Stimulated activated CD8-positive, alpha-beta memory T cell treated with anti-CD3 and anti-CD28 coated beads, Interleukin-15, amount 100 ng/mL, for 1 hour (primary cell): ENCODE data around the gene TCTN1.
"Not testable (repeated sequence)": the region's sequence is repeated elsewhere in the genome, so short reads cannot be mapped to it uniquely, and the experiment has no call there.

ENCODE experiments used
- DNase-seq: peaks from one replicate; pipeline ENCODE4 v3.0.0-alpha.2; 2020; ENCODE audit warnings: low read depth

Gene TCTN1

GRCh38 chr12:110638796-110639195 is 24.9 kb downstream of the TCTN1 start:
- no peak for DNase-seq

DNA sequence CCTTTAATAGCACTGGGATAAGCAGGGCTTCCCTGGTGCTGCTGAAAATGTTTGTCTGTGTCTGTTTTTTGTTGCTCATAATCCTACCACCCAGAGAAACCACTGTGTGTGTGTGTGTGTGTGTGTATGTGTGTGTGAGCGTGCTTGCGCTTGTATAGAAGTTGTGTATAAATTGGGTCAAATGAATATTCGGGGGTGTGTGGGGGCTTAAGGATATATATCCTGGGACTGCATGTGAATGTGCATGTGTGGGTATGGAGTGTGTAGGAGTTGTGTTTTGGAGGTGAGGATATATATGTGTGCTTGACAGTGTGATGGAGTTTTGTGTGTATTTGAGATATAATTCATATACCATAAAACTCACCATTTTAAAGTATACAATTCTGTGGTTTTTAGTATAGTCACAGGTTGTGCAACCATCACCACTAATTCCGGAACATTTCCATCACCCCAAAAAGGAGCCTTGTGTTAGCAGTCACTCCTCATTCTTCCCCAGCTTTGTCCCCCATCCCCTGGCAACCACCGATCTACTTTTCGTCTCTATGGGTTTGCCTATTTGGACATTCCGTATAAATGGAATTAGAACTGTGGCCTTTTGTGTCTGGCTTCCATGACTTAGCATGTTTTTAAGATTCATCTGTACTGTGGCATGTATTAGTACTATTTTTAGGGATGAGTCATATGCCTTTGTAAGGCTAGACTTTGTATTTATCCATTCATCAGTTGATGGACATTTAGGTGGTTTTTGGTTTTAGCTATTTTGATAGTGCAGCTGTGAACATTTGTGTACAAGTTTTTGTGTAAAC is 25.6 kb downstream of the TCTN1 start:
- no peak for DNase-seq

DNA sequence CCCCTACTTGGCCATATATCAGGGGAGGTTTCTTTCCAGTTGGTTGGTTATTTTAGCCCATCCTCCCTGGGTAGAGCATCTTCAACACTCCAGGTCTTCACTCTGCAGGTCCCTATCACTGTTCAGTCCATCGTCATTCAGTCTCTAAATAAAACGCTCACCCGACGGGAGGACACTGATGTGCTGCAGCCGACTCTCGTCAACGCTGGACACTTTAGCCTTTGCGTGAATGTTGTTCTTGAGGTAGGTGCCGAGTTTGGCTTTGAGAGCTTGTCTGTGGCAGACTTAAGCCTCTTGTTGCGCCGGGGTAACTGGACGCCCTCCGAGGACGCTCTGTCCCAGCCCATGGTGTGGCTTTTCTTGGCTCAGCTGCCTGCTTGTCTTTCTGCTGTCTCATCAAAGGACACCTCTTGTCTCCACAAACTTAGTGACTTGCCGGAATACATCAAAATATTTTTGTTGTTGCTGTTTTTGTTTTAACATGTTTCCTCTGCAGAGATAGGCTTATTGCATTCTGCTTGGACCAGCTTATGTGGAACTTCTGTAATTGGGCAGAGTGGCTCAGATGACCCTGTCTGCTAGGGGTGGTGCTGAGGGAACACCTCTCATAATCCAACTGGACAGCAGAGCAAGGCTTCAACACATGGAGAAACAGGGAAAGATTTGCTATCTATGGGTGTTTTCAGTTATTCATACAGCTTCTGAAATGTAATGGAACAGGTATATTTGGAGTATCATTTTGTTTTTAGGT is 26.5 kb downstream of the TCTN1 start:
- no peak for DNase-seq

- DNase-seq, result no peak
Measured at GRCh38 chr12:110641521-110641920, 27.6 kb downstream of the TCTN1 start.

DNA sequence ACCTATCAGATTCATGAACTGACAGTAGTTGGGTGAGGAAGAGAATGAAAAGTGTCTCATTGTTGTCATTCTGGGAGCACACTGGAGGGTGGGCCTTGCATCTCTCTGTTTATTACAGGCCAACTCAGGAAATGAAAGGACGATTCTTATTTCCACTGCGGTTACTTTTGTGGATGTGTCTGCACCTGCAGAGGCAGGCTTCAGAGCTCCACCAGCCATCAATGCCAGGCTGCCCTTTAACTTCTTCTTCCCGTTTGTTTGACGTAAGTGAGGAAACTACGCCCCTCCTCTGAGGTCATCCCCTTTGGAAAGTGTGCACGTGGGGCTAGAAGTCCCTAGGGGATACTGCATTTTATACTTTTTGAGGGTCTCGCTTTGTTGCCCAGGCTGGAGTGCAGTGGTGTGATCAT is 33.7 kb downstream of the TCTN1 start:
- no peak for DNase-seq

DNA sequence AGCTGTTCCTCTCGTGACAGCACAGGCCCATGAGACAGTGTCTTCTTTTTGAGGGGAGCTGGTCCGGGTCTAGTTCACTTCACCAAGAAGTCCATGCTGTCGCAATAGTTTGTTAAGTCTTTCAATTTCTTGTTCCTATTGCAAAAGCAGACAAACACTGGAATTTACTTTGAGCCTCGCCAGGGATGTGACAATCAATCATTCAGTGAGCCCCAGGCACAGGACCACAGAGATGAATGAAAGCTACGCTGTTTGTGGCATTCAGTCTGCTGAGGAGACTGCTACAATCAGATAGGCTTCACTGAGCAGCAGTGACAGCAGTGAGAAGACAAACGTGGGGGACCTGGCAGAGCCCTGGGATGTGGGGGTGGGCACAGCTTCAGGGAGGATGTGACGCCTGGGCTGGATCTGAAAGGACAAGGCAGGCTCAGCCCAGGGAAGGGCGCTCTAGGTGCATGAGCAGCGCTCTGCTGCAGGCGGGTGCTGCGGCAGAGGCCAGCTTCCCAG is 35.5 kb downstream of the TCTN1 start:
- no peak for DNase-seq

- DNase-seq, result not testable (repeated sequence)
Measured at GRCh38 chr12:110654238-110654637, 40.3 kb downstream of the TCTN1 start.

GRCh38 chr12:110656071-110656655 is 42.2 kb downstream of the TCTN1 start:
- DNase-seq, result no peak

- no peak for DNase-seq
Measured at GRCh38 chr12:110657747-110658146, 43.8 kb downstream of the TCTN1 start.

DNA sequence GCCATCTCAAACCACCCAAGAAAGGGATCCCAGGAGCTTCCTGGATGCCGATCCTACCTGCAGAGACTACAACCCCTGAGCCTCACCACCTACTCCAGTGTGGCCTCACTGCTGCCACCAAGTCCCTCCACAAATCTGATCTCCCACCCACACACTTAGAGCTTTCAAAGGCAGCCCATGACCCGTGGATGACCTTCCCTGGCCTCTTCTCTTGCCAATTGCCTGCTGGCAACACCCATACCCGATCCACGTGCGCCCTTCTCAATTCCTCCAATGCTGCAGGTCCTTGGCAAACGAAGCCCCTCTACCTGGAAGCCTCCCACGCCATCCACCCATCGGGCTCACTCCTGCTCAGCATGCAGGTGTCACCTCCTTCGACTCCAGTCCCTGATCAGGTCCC is 44.3 kb downstream of the TCTN1 start:
- DNase-seq, result no peak

GRCh38 chr12:110658878-110659277 is 44.9 kb downstream of the TCTN1 start:
- no peak for DNase-seq

DNA sequence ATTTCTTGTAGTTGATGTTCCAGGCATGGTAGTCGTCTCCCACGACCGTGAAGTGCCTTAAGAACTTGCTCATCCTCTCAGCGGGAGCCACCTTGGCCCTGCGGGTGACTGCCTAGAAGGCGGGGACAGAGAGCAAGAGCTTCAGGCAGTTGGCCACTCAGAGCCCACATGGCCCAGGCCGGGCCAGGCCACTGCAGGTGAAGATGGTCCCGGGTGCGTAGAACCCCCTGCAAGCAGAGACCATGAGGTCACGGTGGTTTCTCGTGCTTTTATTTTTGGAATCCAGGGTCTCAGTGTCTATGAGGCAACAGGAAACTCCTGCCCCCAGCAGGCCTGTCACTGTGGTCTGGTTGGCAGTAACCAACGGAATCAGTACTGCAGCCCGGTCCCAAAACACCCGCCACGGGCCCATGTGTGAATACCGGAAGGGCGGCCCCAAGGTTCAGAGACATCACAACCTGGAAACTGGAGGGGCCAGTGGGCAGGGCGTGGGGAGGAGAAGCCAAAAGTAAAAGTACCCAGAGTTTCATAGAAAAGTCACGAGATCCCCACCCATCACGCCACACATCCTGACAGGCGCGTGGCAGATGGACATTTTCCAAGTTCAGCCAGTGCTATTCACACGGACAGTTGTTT is 47.5 kb downstream of the TCTN1 start:
- peak; percentile 21 for DNase-seq

DNA sequence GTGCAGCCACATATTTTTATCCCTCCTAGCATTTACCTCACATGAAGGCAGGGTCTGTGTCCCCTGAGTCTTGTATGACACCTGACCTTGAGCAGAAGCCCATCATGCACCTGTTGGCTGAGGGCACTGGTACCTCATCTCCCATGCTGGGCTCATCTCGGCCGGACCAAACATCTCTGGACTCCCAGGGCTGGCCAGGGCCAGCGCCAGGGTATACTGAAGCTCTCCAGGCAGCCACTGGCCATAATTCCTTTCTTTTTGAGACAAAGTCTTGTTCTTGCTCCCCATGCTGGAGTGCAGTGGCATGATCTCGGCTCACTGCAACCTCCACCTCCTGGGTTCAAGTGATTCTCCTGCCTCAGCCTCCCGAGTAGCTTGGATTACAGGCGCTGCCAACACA is 53.0 kb downstream of the TCTN1 start:
- no peak for DNase-seq

GRCh38 chr12:110667671-110668070 is 53.7 kb downstream of the TCTN1 start:
- DNase-seq, result no peak

DNA sequence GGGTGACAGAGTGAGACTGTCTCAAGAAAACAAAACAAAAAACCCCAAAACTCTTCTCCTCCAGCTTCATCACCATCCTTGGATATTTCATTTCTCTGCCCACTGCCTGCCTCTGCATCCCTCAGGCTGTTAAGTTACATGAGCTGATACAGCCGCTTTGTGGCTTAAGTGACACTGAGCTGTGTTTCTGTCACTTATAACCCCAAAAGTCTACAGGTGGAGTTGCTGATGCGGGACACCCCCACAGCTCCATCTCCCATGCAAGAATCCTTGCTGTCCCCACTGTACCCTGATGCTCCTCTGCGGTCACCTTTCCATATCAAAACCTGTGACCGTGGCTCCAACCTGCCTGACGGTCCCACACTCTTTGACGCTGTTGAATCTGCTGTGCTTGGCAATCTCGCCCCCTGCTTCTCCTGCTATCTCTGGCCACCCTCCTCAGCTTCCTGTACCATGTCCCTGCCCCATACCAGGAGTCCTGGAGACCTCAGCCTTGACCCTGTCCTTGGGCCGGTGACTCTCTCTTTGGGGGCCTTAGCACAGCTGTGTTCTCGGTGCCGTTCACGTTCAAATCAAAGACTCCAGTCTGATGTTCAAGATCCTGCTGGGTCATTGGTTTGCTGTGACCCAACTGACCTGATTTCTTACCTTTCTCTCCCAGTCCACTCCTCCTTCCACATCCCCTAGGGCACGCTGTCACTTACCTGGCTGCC is 54.7 kb downstream of the TCTN1 start:
- DNase-seq, result no peak

GRCh38 chr12:110669193-110669502 is 55.2 kb downstream of the TCTN1 start:
- no peak for DNase-seq

DNA sequence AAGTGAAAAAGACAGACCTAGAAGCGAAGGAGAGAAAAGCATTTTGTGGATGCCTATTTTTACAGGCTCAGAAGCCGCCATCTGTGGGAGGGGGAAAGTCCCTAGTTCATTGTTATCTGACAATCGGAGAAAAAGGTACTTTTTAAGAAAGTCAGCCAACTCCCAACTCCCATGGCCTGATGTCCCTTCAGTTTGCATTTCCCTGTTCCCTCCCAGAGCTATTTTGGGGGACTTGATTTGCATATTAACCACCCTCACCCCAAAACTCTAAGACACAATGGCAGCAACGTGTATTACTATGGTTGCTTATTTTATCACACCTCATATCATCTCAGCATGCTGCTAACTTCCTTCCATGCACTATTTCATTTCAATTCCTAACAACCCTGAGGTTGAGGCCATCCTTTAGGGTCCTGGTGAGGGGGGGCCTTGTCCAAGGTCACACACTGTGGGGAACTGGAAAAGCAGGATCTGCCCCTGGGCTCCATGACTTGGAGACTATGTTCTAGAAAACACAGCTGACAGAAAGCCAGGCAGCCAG is 56.3 kb downstream of the TCTN1 start:
- no peak for DNase-seq

GRCh38 chr12:110676171-110676570 is 62.2 kb downstream of the TCTN1 start:
- no peak for DNase-seq

DNA sequence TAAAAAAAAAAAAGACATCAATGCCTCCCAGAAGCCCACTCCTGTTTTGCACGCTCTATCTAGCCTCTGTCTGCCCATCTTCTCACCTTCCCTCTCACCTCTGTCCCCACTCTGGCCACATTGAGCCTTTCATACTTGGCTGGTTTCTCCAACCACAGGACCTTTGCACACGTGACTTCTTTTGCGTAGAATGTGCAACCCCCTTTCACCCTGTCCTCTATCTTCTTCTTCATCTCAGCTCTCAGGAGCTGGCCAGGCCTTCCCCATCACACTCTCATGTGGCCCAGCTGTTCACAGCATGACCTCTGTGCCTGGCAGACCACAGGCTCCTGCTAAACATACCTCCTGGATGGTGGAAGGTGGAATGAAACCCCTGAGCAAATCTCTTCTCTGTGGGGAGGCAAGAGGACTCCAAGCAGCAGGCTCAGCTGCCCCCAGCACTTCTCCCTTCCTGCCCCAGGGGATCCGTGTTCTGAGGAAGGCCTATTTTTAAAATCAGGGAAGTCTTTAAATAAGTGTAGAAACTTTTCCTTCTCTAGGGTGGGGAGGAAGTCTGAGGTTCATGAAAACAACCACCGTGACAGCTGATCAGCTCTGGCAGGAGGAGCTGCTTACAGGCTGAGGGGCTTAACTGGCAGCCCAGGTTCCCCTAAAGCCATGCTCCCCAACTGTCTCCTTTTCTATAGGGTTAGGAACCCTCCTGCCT is 63.4 kb downstream of the TCTN1 start:
- no peak for DNase-seq

DNA sequence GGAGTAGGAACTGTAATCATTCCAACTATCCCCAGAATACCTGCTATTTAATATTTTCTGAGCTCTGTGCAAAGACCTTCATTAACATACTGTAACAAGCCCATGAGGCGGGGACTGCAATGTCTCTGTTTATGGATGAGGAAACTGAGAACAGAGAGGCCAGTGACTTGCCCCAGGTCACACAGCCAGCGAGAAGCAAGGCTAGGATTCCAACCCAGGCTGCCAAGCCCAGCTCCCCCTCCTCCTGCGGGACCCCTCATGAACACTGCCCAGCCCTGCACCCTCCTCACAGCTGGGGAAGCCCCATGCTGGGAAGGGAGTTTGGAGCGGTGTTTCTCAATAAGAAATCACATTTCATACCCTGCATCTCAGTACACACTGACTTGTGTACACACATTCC is 64.1 kb downstream of the TCTN1 start:
- DNase-seq, result no peak

GRCh38 chr12:110679201-110679600 is 65.3 kb downstream of the TCTN1 start:
- DNase-seq, result no peak
